ENCODE data around the gene LCMT2.
A peak's percentile ranks its signal among the peaks of the same experiment; 100 is the strongest.

DNA sequence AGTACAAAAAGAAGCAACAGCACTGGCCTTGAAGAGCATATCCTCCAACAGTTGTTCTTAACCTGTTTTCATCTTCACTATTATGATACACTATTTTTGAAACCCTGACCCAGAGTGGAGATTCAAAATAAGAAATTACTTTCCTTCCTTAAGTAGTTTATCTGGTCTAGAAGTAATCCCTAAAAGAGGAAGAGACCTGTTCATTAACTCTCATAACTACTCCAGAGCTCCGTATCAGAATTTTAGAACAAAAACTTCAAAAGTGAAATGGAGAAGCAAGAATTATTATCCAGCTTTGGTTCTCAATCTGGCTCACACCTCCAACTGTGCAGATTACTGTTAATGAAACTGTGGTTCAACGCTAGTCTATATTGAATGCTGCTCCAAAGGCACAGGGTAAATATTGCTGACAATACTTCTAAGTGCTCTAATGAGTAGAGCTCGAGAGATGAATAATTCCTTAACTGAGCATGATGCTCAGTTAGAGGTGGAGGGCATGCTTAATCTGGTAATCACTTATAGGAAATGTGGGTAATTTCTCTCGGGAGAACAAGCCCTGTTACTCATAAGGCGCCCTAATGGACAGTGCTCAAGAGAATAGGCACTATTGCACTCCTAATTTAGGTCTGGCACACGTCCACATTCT, 5.2 kb downstream of the LCMT2 start:
- no peak for TF ChIP-seq CTCF (IDR thresholded peaks at IDR 0.05; ENCODE audit: insufficient read depth, low read length)
- TF ChIP-seq POLR2AphosphoS5 (IDR thresholded peaks at IDR 0.05; ENCODE audit: low read depth) = no peak
- TF ChIP-seq SPI1 (IDR thresholded peaks at IDR 0.05; ENCODE audit: borderline replicate concordance, low read depth) = peak; percentile 51; the same call in 1 of the 2 replicates
- TF ChIP-seq GABPA (IDR thresholded peaks at IDR 0.05; ENCODE audit: low read depth) = no peak
